Measurements from ENCODE around the gene BLOC1S4.
A peak's percentile ranks its signal among the peaks of the same experiment; 100 is the strongest.
"Not testable (repeated sequence)": the region's sequence is repeated elsewhere in the genome, so short reads cannot be mapped to it uniquely, and the experiment has no call there.

The BLOC1S4 gene

GRCh38 chr4:6672131-6672530 lies 43.8 kb upstream of the BLOC1S4 start:
- H3K4me2 ChIP-seq (ENCODE audit: low read depth, low read length, poor library complexity, severe bottlenecking) = no peak overlapping the region
- H3K27me3 ChIP-seq (ENCODE audit: low read length) = no peaks in the 10 kb centered on the region
- TF ChIP-seq EZH2phosphoT487 (conservative IDR thresholded peaks at IDR 0.05; ENCODE audit: low read length) (no peak), CTCF (IDR thresholded peaks at IDR 0.05; ENCODE audit: insufficient read depth, low read length, poor library complexity, severe bottlenecking) (no peak)
- no peaks in the 10 kb centered on the region for H3K9me2 ChIP-seq (replicated peaks; ENCODE audit: insufficient read depth, low read length)
- no peak overlapping the region for H3K4me3 ChIP-seq (ENCODE audit: insufficient read depth, low read length, poor library complexity, severe bottlenecking)
- 0 out of 2 replicates have a peak, but pooled peaks cover 4% of the 10 kb centered on the region for H3F3A ChIP-seq (ENCODE audit: insufficient read depth)
- no peaks in the 10 kb centered on the region for H3K36me3 ChIP-seq (ENCODE audit: low read length)
- no peak overlapping the region for H3K9ac ChIP-seq (ENCODE audit: low read length)
- peaks cover 7% of the 10 kb centered on the region; the same call in 1 of the 2 replicates for H3K79me2 ChIP-seq (ENCODE audit: insufficient read depth, low read length)
- no peaks in the 10 kb centered on the region for H4K20me1 ChIP-seq (ENCODE audit: low read depth, low read length)
- no peak overlapping the region for H2AFZ ChIP-seq (ENCODE audit: low read depth, low read length, severe bottlenecking)
- no peak overlapping the region for H3K27ac ChIP-seq (ENCODE audit: low read depth, low read length)
- no peaks in the 10 kb centered on the region for H3K9me3 ChIP-seq (ENCODE audit: insufficient read depth, low read length)

- not testable (repeated sequence) for H3K9me3 ChIP-seq (ENCODE audit: insufficient read depth, low read length); H3K79me2 ChIP-seq (ENCODE audit: insufficient read depth, low read length); H3K4me3 ChIP-seq (ENCODE audit: insufficient read depth, low read length, poor library complexity, severe bottlenecking); H3K36me3 ChIP-seq (ENCODE audit: low read length); H4K20me1 ChIP-seq (ENCODE audit: low read depth, low read length); H3K9me2 ChIP-seq (replicated peaks; ENCODE audit: insufficient read depth, low read length); H3K27ac ChIP-seq (ENCODE audit: low read depth, low read length); H3K4me2 ChIP-seq (ENCODE audit: low read depth, low read length, poor library complexity, severe bottlenecking); H3K9ac ChIP-seq (ENCODE audit: low read length); H2AFZ ChIP-seq (ENCODE audit: low read depth, low read length, severe bottlenecking); H3F3A ChIP-seq (ENCODE audit: insufficient read depth); H3K27me3 ChIP-seq (ENCODE audit: low read length)
Measured at GRCh38 chr4:6672541-6673190, 43.3 kb upstream of the BLOC1S4 start.

- not testable (repeated sequence) for H3K27ac ChIP-seq (ENCODE audit: low read depth, low read length); H4K20me1 ChIP-seq (ENCODE audit: low read depth, low read length); H3F3A ChIP-seq (ENCODE audit: insufficient read depth); H3K79me2 ChIP-seq (ENCODE audit: insufficient read depth, low read length); H3K27me3 ChIP-seq (ENCODE audit: low read length); H2AFZ ChIP-seq (ENCODE audit: low read depth, low read length, severe bottlenecking); H3K9me2 ChIP-seq (replicated peaks; ENCODE audit: insufficient read depth, low read length); H3K9me3 ChIP-seq (ENCODE audit: insufficient read depth, low read length); H3K4me2 ChIP-seq (ENCODE audit: low read depth, low read length, poor library complexity, severe bottlenecking); H3K9ac ChIP-seq (ENCODE audit: low read length); H3K36me3 ChIP-seq (ENCODE audit: low read length)
- H3K4me3 ChIP-seq (ENCODE audit: insufficient read depth, low read length, poor library complexity, severe bottlenecking) = peak overlapping the region; percentile 53
Measured at GRCh38 chr4:6673191-6673659, 42.7 kb upstream of the BLOC1S4 start.

- Histone ChIP-seq H2AFZ (ENCODE audit: low read depth, low read length, severe bottlenecking) (peak overlapping the region; percentile 28), H3K9me3 (ENCODE audit: insufficient read depth, low read length) (no peaks in the 10 kb centered on the region), H3K4me3 (ENCODE audit: insufficient read depth, low read length, poor library complexity, severe bottlenecking) (peak overlapping the region; percentile 53), H3K79me2 (ENCODE audit: insufficient read depth, low read length) (peaks cover 7% of the 10 kb centered on the region; the same call in 1 of the 2 replicates), H3K27me3 (ENCODE audit: low read length) (no peaks in the 10 kb centered on the region), H3K9me2 (replicated peaks; ENCODE audit: insufficient read depth, low read length) (no peaks in the 10 kb centered on the region), H3K27ac (ENCODE audit: low read depth, low read length) (no peak overlapping the region), H3K9ac (ENCODE audit: low read length) (peak overlapping the region; percentile 58), H3K36me3 (ENCODE audit: low read length) (no peaks in the 10 kb centered on the region), H3F3A (ENCODE audit: insufficient read depth) (0 out of 2 replicates have a peak, but pooled peaks cover 4% of the 10 kb centered on the region), H4K20me1 (ENCODE audit: low read depth, low read length) (no peaks in the 10 kb centered on the region), H3K4me2 (ENCODE audit: low read depth, low read length, poor library complexity, severe bottlenecking) (peak overlapping the region; percentile 55)
- TF ChIP-seq EZH2phosphoT487 (conservative IDR thresholded peaks at IDR 0.05; ENCODE audit: low read length) = no peak
- no peak for TF ChIP-seq CTCF (IDR thresholded peaks at IDR 0.05; ENCODE audit: insufficient read depth, low read length, poor library complexity, severe bottlenecking)
Measured at GRCh38 chr4:6673660-6674499, 42.1 kb upstream of the BLOC1S4 start.

All from SU-DHL-6 (cell line).